Caco-2 (cell line): ENCODE results near the gene TMEM169. TPM values are rescaled to one million over a fixed set of nuclear protein-coding genes. Genes with fewer than 3 reads are reported as not detected.

ENCODE experiments used
- BruUV-seq: library from RNA; stranded (reverse); fragments of 400-500 nt; replicated peaks from 2 replicates; lab custom pipeline; 2021; lab: Mats Ljungman, UMichigan
- CTCF ChIA-PET: fragments of 300-600 bp; sonication (Branson Sonifier 250); formaldehyde crosslinking; loops from one replicate; lab custom pipeline; 2022; ENCODE audit warnings: antibody characterized with exemption; lab: Charles Lee
- POLR2A ChIA-PET: fragments of 300-600 bp; sonication (Branson Sonifier 250); formaldehyde crosslinking; loops from one replicate; lab custom pipeline; 2022; ENCODE audit warnings: antibody characterized with exemption; lab: Charles Lee
- DNase-seq, 2 experiments: peaks; one replicate each; pipeline versions ENCODE4 v3.0.0 to v3.0.0-alpha.2; 2020 to 2022
- H3K27me3 ChIP-seq: replicated peaks from 2 replicates; pipeline ENCODE4 v1.6.0; 2011; ENCODE audit warnings: low read length; ENCODE audit not compliant: control insufficient read depth, insufficient read depth
- H3K36me3 ChIP-seq: 2 replicates; pipeline ENCODE4 v1.5.1; 2011; ENCODE audit warnings: low read length; ENCODE audit not compliant: control insufficient read depth, insufficient read depth
- H3K4me1 ChIP-seq: fragments of 250-450 bp; sonication (Bioruptor Pico); 2 replicates; pipeline ENCODE4 v1.5.1; 2020; ENCODE audit warnings: mild to moderate bottlenecking
- H3K4me3 ChIP-seq: 2 replicates; pipeline ENCODE4 v1.5.1; 2011; ENCODE audit warnings: low read depth, mild to moderate bottlenecking, control low read depth, low read length
- H3K9me3 ChIP-seq: fragments of 250-450 bp; sonication (Bioruptor Pico); 2 replicates; pipeline ENCODE4 v1.5.1; 2020; ENCODE audit warnings: mild to moderate bottlenecking, moderate library complexity
- H3K27ac Mint-ChIP-seq: one replicate; pipeline ENCODE4 v1.8.0; 2022; ENCODE audit warnings: mixed read lengths; ENCODE audit not compliant: unreplicated experiment
- H3K27me3 Mint-ChIP-seq: one replicate; pipeline ENCODE4 v1.8.0; 2022; ENCODE audit warnings: mixed read lengths; ENCODE audit not compliant: insufficient read depth, unreplicated experiment
- H3K36me3 Mint-ChIP-seq: one replicate; pipeline ENCODE4 v1.8.0; 2022; ENCODE audit warnings: mild to moderate bottlenecking, mixed read lengths; ENCODE audit not compliant: insufficient read depth, unreplicated experiment
- H3K4me1 Mint-ChIP-seq: one replicate; pipeline ENCODE4 v1.8.0; 2022; ENCODE audit warnings: low read depth, mixed read lengths; ENCODE audit not compliant: unreplicated experiment
- H3K4me3 Mint-ChIP-seq: one replicate; pipeline ENCODE4 v1.8.0; 2022; ENCODE audit warnings: mild to moderate bottlenecking, moderate library complexity, mixed read lengths; ENCODE audit not compliant: unreplicated experiment
- H3K9me3 Mint-ChIP-seq: one replicate; pipeline ENCODE4 v1.8.0; 2022; ENCODE audit warnings: mixed read lengths; ENCODE audit not compliant: unreplicated experiment
- intact Hi-C: fragments of 100-400 bp; cut with micrococcal nuclease; formaldehyde crosslinking; loops from one replicate; pipeline ENCODE4 v1.10.0; 2022; ENCODE audit not compliant: unreplicated experiment
- total RNA-seq: library from RNA; stranded (reverse); gene quantifications from 2 replicates; pipeline ENCODE4 v1.2.3, GENCODE V29; 2022
- TF ChIP-seq, protein P1 (sequence below), 2 experiments: fragments of 200-600 bp in 1 of 2; IDR thresholded peaks; 1 replicate in 1 of 2; 2 replicates in 1 of 2; pipeline versions ENCODE4 v1.5.1 to v1.8.0; 2011 to 2022; ENCODE audit warnings: antibody characterized with exemption in 1 of 2, control low read depth in 1 of 2, inconsistent platforms in 1 of 2, low read depth in 1 of 2, low read length in 1 of 2, mild to moderate bottlenecking in 1 of 2, moderate library complexity in 1 of 2; ENCODE audit not compliant: insufficient read depth in 1 of 2, severe bottlenecking in 1 of 2, unreplicated experiment in 1 of 2

Gene TMEM169
- total RNA-seq, 1 experiment from 2014 or later = 1.3 TPM

DNA sequence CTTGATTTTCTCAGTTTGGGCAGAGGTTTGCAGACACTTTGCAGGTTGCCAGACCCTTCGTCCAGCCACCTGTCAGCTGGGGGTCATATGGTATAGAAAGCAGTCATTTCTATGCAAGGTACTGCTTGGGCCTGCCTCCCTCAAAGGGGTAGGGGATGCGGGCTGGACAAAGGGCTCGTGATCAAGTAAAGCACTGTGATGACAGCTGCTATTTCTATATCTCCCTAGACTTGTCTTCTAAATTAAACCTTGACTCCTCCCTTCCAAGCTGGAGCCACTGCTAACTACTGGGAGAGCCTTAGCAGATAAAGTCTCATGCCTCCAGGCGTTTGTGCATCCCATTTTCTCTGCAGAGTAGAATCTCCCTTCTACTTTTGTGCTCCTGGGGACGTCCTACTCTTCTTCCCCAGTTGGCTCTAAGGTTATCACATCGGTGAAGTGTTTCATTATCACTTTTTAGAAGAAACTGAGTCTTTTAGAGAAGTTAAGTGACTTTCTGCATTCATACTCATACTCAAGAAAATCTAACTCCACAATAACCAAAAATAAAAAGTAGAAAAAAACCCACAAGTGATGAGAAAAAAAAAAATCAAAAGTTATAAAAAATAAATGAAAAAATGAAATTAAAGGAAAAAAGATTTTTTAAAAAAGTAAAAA is 26.7 kb downstream of the TMEM169 start:
- TF ChIP-seq, protein P1, sequence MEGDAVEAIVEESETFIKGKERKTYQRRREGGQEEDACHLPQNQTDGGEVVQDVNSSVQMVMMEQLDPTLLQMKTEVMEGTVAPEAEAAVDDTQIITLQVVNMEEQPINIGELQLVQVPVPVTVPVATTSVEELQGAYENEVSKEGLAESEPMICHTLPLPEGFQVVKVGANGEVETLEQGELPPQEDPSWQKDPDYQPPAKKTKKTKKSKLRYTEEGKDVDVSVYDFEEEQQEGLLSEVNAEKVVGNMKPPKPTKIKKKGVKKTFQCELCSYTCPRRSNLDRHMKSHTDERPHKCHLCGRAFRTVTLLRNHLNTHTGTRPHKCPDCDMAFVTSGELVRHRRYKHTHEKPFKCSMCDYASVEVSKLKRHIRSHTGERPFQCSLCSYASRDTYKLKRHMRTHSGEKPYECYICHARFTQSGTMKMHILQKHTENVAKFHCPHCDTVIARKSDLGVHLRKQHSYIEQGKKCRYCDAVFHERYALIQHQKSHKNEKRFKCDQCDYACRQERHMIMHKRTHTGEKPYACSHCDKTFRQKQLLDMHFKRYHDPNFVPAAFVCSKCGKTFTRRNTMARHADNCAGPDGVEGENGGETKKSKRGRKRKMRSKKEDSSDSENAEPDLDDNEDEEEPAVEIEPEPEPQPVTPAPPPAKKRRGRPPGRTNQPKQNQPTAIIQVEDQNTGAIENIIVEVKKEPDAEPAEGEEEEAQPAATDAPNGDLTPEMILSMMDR (IDR thresholded peaks at IDR 0.05; ENCODE audit: insufficient read depth in 1 of 2, low read depth in 1 of 2, low read length in 1 of 2, severe bottlenecking in 1 of 2, unreplicated experiment in 1 of 2) = no peak
- CTCF ChIA-PET = interaction anchor here (1.2 to 1.3 kb wide), 2 partner anchors 44 to 75 kb away, joined by 4 read pairs; no protein-coding TSS in a partner anchor
- Mint-ChIP-seq H3K27me3 (no peaks in the 10 kb centered on the region), H3K9me3 (no peaks in the 10 kb centered on the region), H3K36me3 (peaks cover 50% of the 10 kb centered on the region), H3K4me3 (peak overlapping the region; percentile 88), H3K27ac (peak overlapping the region; percentile 93), H3K4me1 (peaks cover 19% of the 10 kb centered on the region)
- POLR2A ChIA-PET = interaction anchor here (0.7 to 0.9 kb wide), 4 partner anchors 17 to 70 kb away, joined by 4 to 6 read pairs (median 4); partner anchors contain the start of genes PECR and TMEM169
- intact Hi-C loops = no loop called here
- Histone ChIP-seq H3K4me1 (peaks cover 31% of the 10 kb centered on the region), H3K9me3 (no peaks in the 10 kb centered on the region), H3K4me3 (peak overlapping the region; percentile 36), H3K27me3 (no peaks in the 10 kb centered on the region), H3K36me3 (peaks cover 5% of the 10 kb centered on the region; the same call in 1 of the 2 replicates)
- BruUV-seq = TSS peak; percentile 100
- peak in 1 of 2 experiments; percentile 13 for DNase-seq

DNA sequence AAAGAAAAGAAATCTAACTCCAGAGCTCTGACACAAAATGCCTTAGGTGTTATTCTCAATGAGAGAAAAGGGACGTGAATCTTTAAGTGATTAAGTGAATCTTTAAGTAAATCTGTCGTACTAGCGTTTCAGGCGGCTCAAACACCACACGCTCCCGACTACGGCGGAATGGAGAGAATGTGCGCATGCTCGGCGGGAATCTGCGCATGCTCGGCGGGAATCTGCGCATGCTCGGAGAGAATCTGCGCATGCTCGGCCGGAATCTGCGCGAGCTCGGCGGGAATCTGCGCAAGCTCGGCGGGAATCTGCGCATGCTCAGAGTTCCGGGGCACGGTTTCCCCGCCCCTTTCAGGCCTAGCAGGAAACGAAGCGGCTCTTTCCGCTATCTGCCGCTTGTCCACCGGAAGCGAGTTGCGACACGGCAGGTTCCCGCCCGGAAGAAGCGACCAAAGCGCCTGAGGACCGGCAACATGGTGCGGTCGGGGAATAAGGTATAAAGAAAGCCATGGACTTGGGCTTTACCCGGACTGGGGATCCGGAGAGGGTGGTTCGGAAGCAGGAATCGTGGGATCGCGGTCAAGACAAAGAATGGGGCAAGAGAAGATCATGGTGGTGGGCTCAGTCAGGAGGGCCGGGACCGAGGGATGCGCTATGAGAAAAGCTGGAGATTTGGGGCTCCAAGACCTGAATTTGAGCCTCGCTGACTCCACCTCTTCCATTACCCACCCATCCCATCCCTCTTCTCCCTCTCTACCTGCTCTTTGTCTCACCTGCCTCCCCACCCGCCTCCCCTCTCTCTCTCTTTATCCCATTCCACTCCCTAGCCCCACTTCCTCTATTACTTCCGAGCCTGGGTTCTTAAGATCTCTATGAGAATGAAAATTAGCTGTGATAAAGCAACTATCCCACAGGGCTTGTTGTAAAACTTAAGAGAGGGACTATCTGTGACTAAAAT is 27.5 kb downstream of the TMEM169 start, which contains the start of gene XRCC5:
TSS of gene XRCC5 (plus strand) at position 382 of the 955 bp plus-strand sequence. CDS start at position 471, 89 bp downstream.
- H3K9me3 Mint-ChIP-seq = no peaks in the 10 kb centered on the region
- DNase-seq = peak; percentile 97
- POLR2A ChIA-PET = interaction anchor here (0.7 to 1.1 kb wide), 5 partner anchors 16 to 303 kb away, joined by 3 to 6 read pairs (median 4); partner anchors contain the start of genes PECR and TMEM169
- H3K36me3 ChIP-seq = peaks cover 6% of the 10 kb centered on the region; the same call in 1 of the 2 replicates
- H3K27me3 Mint-ChIP-seq = no peaks in the 10 kb centered on the region
- TF ChIP-seq, protein P1 (IDR thresholded peaks at IDR 0.05; ENCODE audit: insufficient read depth in 1 of 2, low read depth in 1 of 2, low read length in 1 of 2, severe bottlenecking in 1 of 2, unreplicated experiment in 1 of 2) = no peak
- peak within 1 kb of the TSS; percentile 88 for H3K4me3 Mint-ChIP-seq
- no TSS peak for BruUV-seq
- H3K36me3 Mint-ChIP-seq = peaks cover 59% of the 10 kb centered on the region
- peak within 1 kb of the TSS; percentile 93 for H3K27ac Mint-ChIP-seq
- H3K4me1 Mint-ChIP-seq = peaks cover 27% of the 10 kb centered on the region
- peaks cover 39% of the 10 kb centered on the region for H3K4me1 ChIP-seq
- peak within 1 kb of the TSS; percentile 78 for H3K4me3 ChIP-seq
- H3K9me3 ChIP-seq = no peaks in the 10 kb centered on the region
- CTCF ChIA-PET = interaction anchor here (0.6 to 1.3 kb wide), 2 partner anchors 75 to 486 kb away, joined by 4 to 5 read pairs; no protein-coding TSS in a partner anchor
- no peaks in the 10 kb centered on the region for H3K27me3 ChIP-seq
- intact Hi-C loops = loop anchor here (1.0 kb wide), 1 partner anchor 27 kb away; no protein-coding TSS in a partner anchor
